Measurements from ENCODE around the gene CBX6. TPM values are rescaled to one million over a fixed set of nuclear protein-coding genes. Genes with fewer than 3 reads are reported as not detected.

Gene CBX6
- total RNA-seq, 2 experiments from 2014 or later: 45.2 to 67.2 TPM

DNA sequence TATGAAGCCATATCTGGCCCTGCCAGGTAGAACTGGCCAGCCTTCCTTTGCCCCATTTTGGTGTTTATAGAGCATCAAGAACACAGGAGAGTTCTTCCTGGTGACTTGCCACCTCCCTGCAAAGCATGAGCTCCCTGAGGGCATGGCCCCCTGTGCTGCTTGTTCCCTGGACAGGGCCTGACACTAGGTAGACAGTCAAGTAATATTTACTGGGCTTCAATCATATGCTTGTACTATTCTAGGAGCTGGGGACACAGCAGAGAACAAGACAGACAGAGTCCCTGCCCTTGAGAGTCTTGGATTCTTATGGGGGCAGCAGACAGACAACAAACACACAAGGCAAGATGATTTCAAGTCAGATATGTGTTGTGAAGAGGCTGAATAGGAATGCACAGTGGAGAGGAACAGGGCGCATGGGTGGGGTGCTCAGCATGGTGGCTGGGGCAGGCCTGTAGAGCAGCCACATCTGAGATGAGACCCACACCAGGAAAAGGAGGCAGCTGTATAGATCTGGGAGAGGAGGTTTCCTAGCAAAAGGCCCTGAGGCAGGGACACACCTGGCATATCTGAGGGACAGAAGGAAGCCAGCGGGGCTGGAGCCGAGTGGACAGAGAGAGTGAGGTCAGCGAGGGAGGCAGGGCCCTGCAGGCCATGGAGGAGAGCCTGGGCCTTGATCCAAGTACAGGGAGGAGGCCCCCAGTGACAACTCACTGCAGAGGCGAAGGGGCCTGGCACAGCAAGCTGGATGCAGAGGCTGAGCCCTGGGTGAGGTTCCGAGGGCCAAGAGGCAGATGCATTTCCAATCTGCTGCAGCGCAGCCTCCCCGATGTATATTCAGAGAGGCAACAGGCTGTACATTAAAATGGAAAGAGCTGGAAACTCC lies 10.2 kb upstream of the CBX6 start:
- no TSS peak for BruUV-seq (replicated peaks)
- no peak overlapping the region for H3K27ac ChIP-seq (ENCODE audit: low read depth, low read length, poor library complexity, severe bottlenecking)
- H3K36me3 ChIP-seq (ENCODE audit: insufficient read depth, low read length): no peaks in the 10 kb centered on the region
- intact Hi-C loops (cut with micrococcal nuclease; ENCODE audit: unreplicated experiment): no loop called here
- CTCF ChIA-PET (ENCODE audit: unreplicated experiment): no interaction called here
- no peak overlapping the region for H3K4me3 ChIP-seq (ENCODE audit: low read depth, low read length, poor library complexity, severe bottlenecking)
- no peaks in the 10 kb centered on the region for H3K4me1 ChIP-seq (ENCODE audit: insufficient read depth, low read length, poor library complexity, severe bottlenecking)
- H4K20me1 ChIP-seq (ENCODE audit: insufficient read depth, low read length): no peaks in the 10 kb centered on the region
- no peaks in the 10 kb centered on the region for H3K9me3 ChIP-seq (ENCODE audit: low read length)
- no peaks in the 10 kb centered on the region for H3K79me2 ChIP-seq (ENCODE audit: insufficient read depth, low read depth, low read length)
- H3K4me2 ChIP-seq (ENCODE audit: low read length): no peak overlapping the region
- POLR2A ChIA-PET: no interaction called here
- no peak for TF ChIP-seq EZH2phosphoT487 (IDR thresholded peaks at IDR 0.05; ENCODE audit: borderline replicate concordance, low read depth, low read length)
- TF ChIP-seq CTCF (conservative IDR thresholded peaks at IDR 0.05; ENCODE audit: low read length): no peak
- no peaks in the 10 kb centered on the region for H3K9me2 ChIP-seq (ENCODE audit: insufficient read depth, low read length)
- no peak for DNase-seq (ENCODE audit: low spot score)
- H2AFZ ChIP-seq (ENCODE audit: low read length): no peak overlapping the region

GRCh38 chr22:38881464-38881871 lies 9.5 kb upstream of the CBX6 start:
- H3K4me3 ChIP-seq (ENCODE audit: low read depth, low read length, poor library complexity, severe bottlenecking): no peak overlapping the region
- BruUV-seq (replicated peaks): no TSS peak
- no peaks in the 10 kb centered on the region for H3K9me2 ChIP-seq (ENCODE audit: insufficient read depth, low read length)

More at GRCh38 chr22:38881464-38881871, 9.5 kb upstream of the CBX6 start:
- Histone ChIP-seq H3K36me3 (ENCODE audit: insufficient read depth, low read length) (no peaks in the 10 kb centered on the region), H4K20me1 (ENCODE audit: insufficient read depth, low read length) (no peaks in the 10 kb centered on the region), H3K4me1 (ENCODE audit: insufficient read depth, low read length, poor library complexity, severe bottlenecking) (no peaks in the 10 kb centered on the region), H3K79me2 (ENCODE audit: insufficient read depth, low read depth, low read length) (no peaks in the 10 kb centered on the region), H3K27ac (ENCODE audit: low read depth, low read length, poor library complexity, severe bottlenecking) (no peak overlapping the region), H3K4me2 (ENCODE audit: low read length) (no peak overlapping the region), H2AFZ (ENCODE audit: low read length) (no peak overlapping the region), H3K9me3 (ENCODE audit: low read length) (no peaks in the 10 kb centered on the region)
- TF ChIP-seq CTCF (conservative IDR thresholded peaks at IDR 0.05; ENCODE audit: low read length) (no peak), EZH2phosphoT487 (IDR thresholded peaks at IDR 0.05; ENCODE audit: borderline replicate concordance, low read depth, low read length) (no peak)
- DNase-seq (ENCODE audit: low spot score): no peak
- ChIA-PET CTCF (ENCODE audit: unreplicated experiment) (no interaction called here), POLR2A (no interaction called here)
- intact Hi-C loops (cut with micrococcal nuclease; ENCODE audit: unreplicated experiment): no loop called here

Measured in OCI-LY7 (cell line).